Measurements from ENCODE around the gene XRCC6. TPM values are rescaled to one million over a fixed set of nuclear protein-coding genes. Genes with fewer than 3 reads are reported as not detected.

XRCC6 gene
- total RNA-seq, 1 experiment from 2014 or later: 588 TPM

DNA sequence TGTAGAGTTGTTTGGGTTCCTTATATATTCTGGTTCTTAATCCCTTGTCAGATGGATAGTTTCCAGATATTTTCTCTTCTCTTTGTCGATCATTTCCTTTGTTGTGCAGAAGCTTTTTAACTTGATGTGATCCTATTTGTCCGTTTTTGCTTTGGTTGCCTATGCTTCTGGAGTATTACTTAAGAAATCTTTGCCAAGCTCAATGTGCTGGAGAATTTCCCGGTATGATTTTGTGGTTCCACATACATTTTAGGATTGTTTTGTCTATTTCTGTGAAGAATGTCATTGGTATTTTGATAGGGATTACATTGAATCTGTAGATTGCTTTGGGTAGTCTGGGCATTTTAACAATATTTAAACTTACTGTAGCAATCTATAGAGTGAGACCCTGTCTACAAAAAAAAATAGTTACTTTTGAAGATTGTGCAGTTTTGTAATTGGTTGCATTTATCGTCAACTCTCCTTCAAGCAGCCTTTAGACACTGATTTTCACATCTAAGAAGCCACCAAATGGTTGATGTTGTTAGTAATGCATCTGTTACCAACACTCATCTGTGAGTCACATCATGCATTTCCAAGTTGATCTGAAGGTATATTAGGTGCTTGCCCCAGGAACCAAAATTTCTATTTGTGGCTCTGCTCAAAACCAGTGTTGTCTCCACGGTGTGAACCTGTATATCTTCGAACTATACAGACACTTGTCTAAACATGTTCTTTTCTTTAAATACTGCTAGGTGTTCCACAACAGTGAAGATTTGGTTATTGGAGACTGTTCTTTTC is 21.4 kb downstream of the XRCC6 start:
- DNase-seq (ENCODE audit: low read depth, low spot score) (no peak), ATAC-seq (no peak)
- no peak overlapping the region for H3K27ac ChIP-seq (ENCODE audit: low read depth, low read length)
- no peaks in the 10 kb centered on the region for H3K9me3 ChIP-seq (ENCODE audit: control insufficient read depth in 1 of 2, insufficient read depth in 1 of 2, low read depth in 1 of 2, low read length in 2 of 2)
- H2AFZ ChIP-seq (ENCODE audit: low read depth, low read length, poor library complexity, severe bottlenecking): no peak overlapping the region
- CTCF ChIA-PET: no interaction called here
- H3K4me2 ChIP-seq (ENCODE audit: low read length): no peak overlapping the region
- peaks cover 92% of the 10 kb centered on the region for H3K79me2 ChIP-seq (ENCODE audit: insufficient read depth, low read length)
- H3K27me3 ChIP-seq (ENCODE audit: insufficient read depth, low read length): no peaks in the 10 kb centered on the region
- no peak overlapping the region for H3K9ac ChIP-seq (ENCODE audit: low read length)
- no peak overlapping the region for H3K4me3 ChIP-seq (replicated peaks in 1 of 2; ENCODE audit: low read depth in 1 of 2, low read length in 2 of 2)
- TF ChIP-seq POLR2AphosphoS5 (IDR thresholded peaks at IDR 0.05; ENCODE audit: low read depth, low read length) (no peak), EZH2 (IDR thresholded peaks at IDR 0.05) (no peak), ZNF274 (IDR thresholded peaks at IDR 0.05; ENCODE audit: low read depth, low read length) (no peak), SIN3A (IDR thresholded peaks at IDR 0.05; ENCODE audit: low read depth) (no peak), FOSL1 (IDR thresholded peaks at IDR 0.05; ENCODE audit: low read depth) (no peak), SP1 (IDR thresholded peaks at IDR 0.05; ENCODE audit: low read depth) (no peak), EGR1 (IDR thresholded peaks at IDR 0.05; ENCODE audit: low read depth) (no peak), ELF1 (IDR thresholded peaks at IDR 0.05; ENCODE audit: borderline replicate concordance, low read depth) (no peak), TCF7L2 (IDR thresholded peaks at IDR 0.05; ENCODE audit: borderline replicate concordance, extremely low read depth, insufficient read depth, insufficient read length) (no peak)
- TF ChIP-seq, protein P1, sequence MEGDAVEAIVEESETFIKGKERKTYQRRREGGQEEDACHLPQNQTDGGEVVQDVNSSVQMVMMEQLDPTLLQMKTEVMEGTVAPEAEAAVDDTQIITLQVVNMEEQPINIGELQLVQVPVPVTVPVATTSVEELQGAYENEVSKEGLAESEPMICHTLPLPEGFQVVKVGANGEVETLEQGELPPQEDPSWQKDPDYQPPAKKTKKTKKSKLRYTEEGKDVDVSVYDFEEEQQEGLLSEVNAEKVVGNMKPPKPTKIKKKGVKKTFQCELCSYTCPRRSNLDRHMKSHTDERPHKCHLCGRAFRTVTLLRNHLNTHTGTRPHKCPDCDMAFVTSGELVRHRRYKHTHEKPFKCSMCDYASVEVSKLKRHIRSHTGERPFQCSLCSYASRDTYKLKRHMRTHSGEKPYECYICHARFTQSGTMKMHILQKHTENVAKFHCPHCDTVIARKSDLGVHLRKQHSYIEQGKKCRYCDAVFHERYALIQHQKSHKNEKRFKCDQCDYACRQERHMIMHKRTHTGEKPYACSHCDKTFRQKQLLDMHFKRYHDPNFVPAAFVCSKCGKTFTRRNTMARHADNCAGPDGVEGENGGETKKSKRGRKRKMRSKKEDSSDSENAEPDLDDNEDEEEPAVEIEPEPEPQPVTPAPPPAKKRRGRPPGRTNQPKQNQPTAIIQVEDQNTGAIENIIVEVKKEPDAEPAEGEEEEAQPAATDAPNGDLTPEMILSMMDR (IDR thresholded peaks at IDR 0.05 in 2 of 3, conservative IDR thresholded peaks at IDR 0.05 in 1 of 3; ENCODE audit: borderline replicate concordance in 1 of 3, insufficient read depth in 1 of 3, low read depth in 2 of 3, low read length in 2 of 3): no peak
- peaks cover 62 to 68% of the 10 kb centered on the region in 2 experiments for H3K36me3 ChIP-seq (ENCODE audit: control insufficient read depth in 1 of 2, insufficient read depth in 2 of 2, low read length in 2 of 2)
- H3K9me2 ChIP-seq (ENCODE audit: insufficient read depth): no peaks in the 10 kb centered on the region
- POLR2A ChIA-PET: no interaction called here
- TSS peak; percentile 26 for BruUV-seq (replicated peaks)
- RAD21 ChIA-PET (ENCODE audit: low non-redundant PET in 1 of 2, low total read pairs in 2 of 2, uncharacterized antibody in 2 of 2, unreplicated experiment in 2 of 2): no interaction called here
- peaks cover 3% of the 10 kb centered on the region; the same call in 1 of the 2 replicates for H4K20me1 ChIP-seq (ENCODE audit: insufficient read depth)
- intact Hi-C loops (cut with micrococcal nuclease): no loop called here
- no peaks in the 10 kb centered on the region for H3K4me1 ChIP-seq (ENCODE audit: control insufficient read depth in 1 of 2, insufficient read depth in 2 of 2, low read length in 2 of 2)
